H1 (cell line): ENCODE measurements around the gene TMEM209.

Source experiments
- EP300 ChIP-seq, 2 experiments: IDR thresholded peaks; 1 replicate in 1 of 2; 2 replicates in 1 of 2; pipeline ENCODE4 v1.6.1; 2011 to 2012; ENCODE audit warnings: low read depth in 2 of 2, low read length in 2 of 2, mild to moderate bottlenecking in 2 of 2, borderline replicate concordance in 1 of 2, inconsistent platforms in 1 of 2, moderate library complexity in 1 of 2
- NANOG ChIP-seq: IDR thresholded peaks from 2 replicates; pipeline ENCODE4 v1.6.1; 2011; ENCODE audit warnings: low read length, low read depth, mild to moderate bottlenecking, inconsistent platforms; ENCODE audit not compliant: insufficient read depth, poor library complexity, severe bottlenecking
- POLR2AphosphoS5 ChIP-seq: IDR thresholded peaks from 2 replicates; pipeline ENCODE4 v1.6.1; 2011; ENCODE audit warnings: low read depth, low read length

DNA sequence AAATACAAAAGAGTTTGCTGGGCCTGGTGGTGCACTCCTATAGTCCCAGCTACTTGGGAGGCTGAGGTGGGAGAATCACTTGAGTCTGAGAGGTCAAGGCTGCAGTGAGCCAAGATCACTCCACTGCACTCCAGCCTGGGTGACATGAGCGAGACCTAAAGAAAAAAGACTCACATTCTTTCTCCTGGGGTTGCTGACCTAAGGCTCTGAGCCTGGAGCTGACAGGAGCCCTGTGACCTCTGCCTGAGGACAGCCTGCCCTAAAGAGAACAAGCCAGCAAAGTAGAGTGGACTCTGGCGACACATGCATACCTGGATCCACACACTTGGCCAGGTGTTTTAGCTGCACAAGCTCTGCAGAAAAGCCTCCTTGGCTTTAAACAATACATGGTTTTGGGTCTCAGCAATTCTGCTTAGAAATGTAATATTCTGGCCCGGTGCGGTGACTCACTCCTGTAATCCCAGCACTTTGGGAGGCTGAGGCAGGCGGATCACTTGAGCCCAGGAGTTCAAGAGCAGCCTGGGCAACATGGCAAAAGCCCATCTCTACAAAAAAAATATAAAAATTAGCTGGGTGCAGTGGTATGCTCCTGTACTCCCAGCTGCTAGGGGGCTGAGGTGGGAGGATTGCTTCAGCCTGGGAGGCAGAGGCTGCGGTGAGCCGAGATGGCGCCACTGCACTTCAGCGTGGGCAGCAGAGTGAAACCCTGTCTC is 58.4 kb downstream of the TMEM209 start:
- TF ChIP-seq POLR2AphosphoS5 (no peak), EP300 (IDR thresholded peaks at IDR 0.05; ENCODE audit: borderline replicate concordance in 1 of 2, low read depth in 2 of 2, low read length in 2 of 2) (no peak), NANOG (no peak)
